Thyroid gland (tissue), 4 donors: ENCODE results near the gene FAM20C. TPM values are rescaled to one million over a fixed set of nuclear protein-coding genes. Genes with fewer than 3 reads are reported as not detected.

Experiments used
- DNase-seq, 2 donors: peaks; one replicate each; pipeline ENCODE4 v3.0.0-alpha.2; 2019
- H3K27ac ChIP-seq, 3 donors: fragments of 200-600 bp; sonication (generic); 1 replicate in 2 of 3; 2 replicates in 1 of 3; pipeline ENCODE4 v1.5.1; 2016 to 2019; ENCODE audit warnings: mild to moderate bottlenecking in 1 of 3, moderate library complexity in 1 of 3
- H3K27me3 ChIP-seq: fragments of 200-600 bp; sonication (generic); one replicate; pipeline ENCODE4 v1.5.1; 2019
- H3K36me3 ChIP-seq, 2 donors: fragments of 200-600 bp; sonication (generic); one replicate each; pipeline ENCODE4 v1.5.1; 2016 to 2019
- H3K4me1 ChIP-seq, 2 donors: fragments of 200-600 bp; sonication (generic); one replicate each; pipeline ENCODE4 v1.5.1; 2017 to 2019
- H3K4me3 ChIP-seq, 3 donors: fragments of 200-600 bp; sonication (generic); replicated peaks in 1 of 3; 1 replicate in 2 of 3; 2 replicates in 1 of 3; pipeline ENCODE4 v1.5.1; 2016; ENCODE audit warnings: mild to moderate bottlenecking in 1 of 3
- H3K9me3 ChIP-seq: fragments of 200-600 bp; sonication (generic); one replicate; pipeline ENCODE4 v1.5.1; 2017
- CTCF ChIP-seq, 6 experiments: fragments of 200-600 bp in 3 of 6; fragments of 450-650 bp in 3 of 6; sonication (generic) in 3 of 6; IDR thresholded peaks; one replicate each; pipeline ENCODE4 v1.5.1; 2016 to 2019; ENCODE audit warnings: antibody characterized with exemption in 6 of 6, mild to moderate bottlenecking in 2 of 6, inconsistent platforms in 1 of 6, moderate library complexity in 1 of 6
- POLR2A ChIP-seq, 2 donors: fragments of 450-650 bp; IDR thresholded peaks; one replicate each; pipeline ENCODE4 v1.6.1; 2017; ENCODE audit warnings: antibody characterized with exemption in 2 of 2, mild to moderate bottlenecking in 2 of 2, moderate library complexity in 1 of 2
- WGBS, 2 donors: methylation state at CpG; one replicate each; pipeline ENCODE4 v1.1.5; 2017; 5-methylcytosine and 5-hydroxymethylcytosine counted together
- intact Hi-C: fragments of 100-400 bp; cut with DNase I; formaldehyde crosslinking; loops from one replicate; pipeline ENCODE4 v1.15.1; 2023
- total RNA-seq, 4 donors: library from RNA; depleted of rRNA; stranded (reverse); fragments of >200 nt; gene quantifications; one replicate each; pipeline ENCODE4 v1.2.3, GENCODE V29; 2016

FAM20C gene
- total RNA-seq, 4 donors from 2014 or later: 14.0 to 41.8 (median 23.3) TPM

- Histone ChIP-seq H3K27ac (no peak overlapping the region), H3K4me1 (no peaks in the 10 kb centered on the region), H3K27me3 (no peaks in the 10 kb centered on the region), H3K9me3 (no peaks in the 10 kb centered on the region), H3K36me3 (no peaks in the 10 kb centered on the region), H3K4me3 (no peak overlapping the region)
- 77 to 89% methylated on average over 11 of the region's 11 CpGs for WGBS, 2 donors
- no peak for DNase-seq
- intact Hi-C loops: no loop called here
- no peak for TF ChIP-seq CTCF (IDR thresholded peaks at IDR 0.05)
- no peak for TF ChIP-seq POLR2A (IDR thresholded peaks at IDR 0.05)
These were observed 111.1 kb downstream of the FAM20C start for GRCh38 chr7:303425-303824.

- Histone ChIP-seq H3K36me3 (no peaks in the 10 kb centered on the region), H3K27ac (no peak overlapping the region), H3K4me1 (no peaks in the 10 kb centered on the region), H3K4me3 (no peak overlapping the region), H3K9me3 (no peaks in the 10 kb centered on the region), H3K27me3 (no peaks in the 10 kb centered on the region)
- WGBS, 2 donors: 93 to 94% methylated on average over 23 to 24 of the region's 24 CpGs
- no peak for DNase-seq
- intact Hi-C loops: no loop called here
- TF ChIP-seq POLR2A (IDR thresholded peaks at IDR 0.05) (no peak), CTCF (IDR thresholded peaks at IDR 0.05) (no peak)
These were observed 111.7 kb downstream of the FAM20C start for GRCh38 chr7:303884-304573.

- Histone ChIP-seq H3K9me3 (no peaks in the 10 kb centered on the region), H3K27me3 (no peaks in the 10 kb centered on the region), H3K36me3 (no peaks in the 10 kb centered on the region), H3K4me3 (no peak overlapping the region), H3K4me1 (no peaks in the 10 kb centered on the region), H3K27ac (no peak overlapping the region)
- no peak for DNase-seq
- no peak for TF ChIP-seq POLR2A (IDR thresholded peaks at IDR 0.05)
- no peak for TF ChIP-seq CTCF (IDR thresholded peaks at IDR 0.05)
- 75 to 79% methylated on average over 14 to 19 of the region's 19 CpGs for WGBS, 2 donors
- intact Hi-C loops: no loop called here
These were observed 112.4 kb downstream of the FAM20C start for GRCh38 chr7:304574-305409.

- TF ChIP-seq POLR2A (IDR thresholded peaks at IDR 0.05): no peak
- TF ChIP-seq CTCF (IDR thresholded peaks at IDR 0.05): no peak
- no peaks in the 10 kb centered on the region for H3K36me3 ChIP-seq
- no peaks in the 10 kb centered on the region for H3K4me1 ChIP-seq
- H3K27me3 ChIP-seq: no peaks in the 10 kb centered on the region
- H3K4me3 ChIP-seq: no peak overlapping the region
- no peaks in the 10 kb centered on the region for H3K9me3 ChIP-seq
- DNase-seq: no peak
- WGBS, 2 donors: 87 to 89% methylated on average over 22 to 25 of the region's 35 CpGs
- no peak overlapping the region for H3K27ac ChIP-seq
- intact Hi-C loops: no loop called here
These were observed 113.2 kb downstream of the FAM20C start for GRCh38 chr7:305410-306151.
